Measurements from ENCODE around the gene S1PR5. TPM values are rescaled to one million over a fixed set of nuclear protein-coding genes. Genes with fewer than 3 reads are reported as not detected.

The S1PR5 gene
- total RNA-seq, 1 experiment from 2014 or later, result 4.4 TPM

MicroRNAs within 50 kb of the gene (microRNA counts, 767-probe panel; counts per million panel counts)
- not detected for microRNA hsa-miR-1238

Small RNA genes within 50 kb of the gene (microRNA-seq; reads per million reads assigned to microRNA genes)
- not detected for gene MIR1238 (ENCODE audit: borderline number of aligned reads)

Other genes starting within 250 kb of the S1PR5 start
- gene ICAM1, start 246.3 kb downstream of the S1PR5 start, total RNA-seq (2021; ENCODE audit: unreplicated experiment), result 5.0 TPM
- gene ICAM4, start 230.5 kb downstream of the S1PR5 start, total RNA-seq (2021; ENCODE audit: unreplicated experiment), result not detected
- gene ICAM5, start 227.5 kb downstream of the S1PR5 start, total RNA-seq (2021; ENCODE audit: unreplicated experiment), result 53.9 TPM
- gene ZGLP1, start 207.6 kb downstream of the S1PR5 start, total RNA-seq (2021; ENCODE audit: unreplicated experiment), result 5.0 TPM
- gene FDX2, start 201.4 kb downstream of the S1PR5 start, total RNA-seq (2021; ENCODE audit: unreplicated experiment), result 21.0 TPM
- 71.0 TPM for gene RAVER1, start 183.9 kb downstream of the S1PR5 start, total RNA-seq (2021; ENCODE audit: unreplicated experiment)
- gene ICAM3, start 177.8 kb downstream of the S1PR5 start, total RNA-seq (2021; ENCODE audit: unreplicated experiment), result 8.3 TPM
- gene TYK2, start 136.9 kb downstream of the S1PR5 start, total RNA-seq (2021; ENCODE audit: unreplicated experiment), result 110 TPM
- gene CDC37, start 113.9 kb downstream of the S1PR5 start, total RNA-seq (2021; ENCODE audit: unreplicated experiment), result 260 TPM
- gene PDE4A, start 96.9 kb downstream of the S1PR5 start, total RNA-seq (2021; ENCODE audit: unreplicated experiment), result 33.7 TPM
- gene KEAP1, start 14.1 kb downstream of the S1PR5 start, total RNA-seq (2021; ENCODE audit: unreplicated experiment), result 75.2 TPM
- 45.4 TPM for gene ATG4D, start 26.5 kb upstream of the S1PR5 start, total RNA-seq (2021; ENCODE audit: unreplicated experiment)
- 44.0 TPM for gene KRI1, start 48.6 kb upstream of the S1PR5 start, total RNA-seq (2021; ENCODE audit: unreplicated experiment)
- 13.8 TPM for gene CDKN2D, start 51.5 kb upstream of the S1PR5 start, total RNA-seq (2021; ENCODE audit: unreplicated experiment)
- gene AP1M2, start 69.9 kb upstream of the S1PR5 start, total RNA-seq (2021; ENCODE audit: unreplicated experiment), result 111 TPM
- 90.9 TPM for gene SLC44A2, start 108.1 kb upstream of the S1PR5 start, total RNA-seq (2021; ENCODE audit: unreplicated experiment)
- gene ILF3, start 136.9 kb upstream of the S1PR5 start, total RNA-seq (2021; ENCODE audit: unreplicated experiment), result 430 TPM
- gene QTRT1, start 184.0 kb upstream of the S1PR5 start, total RNA-seq (2021; ENCODE audit: unreplicated experiment), result 54.6 TPM
- 183 TPM for gene DNM2, start 200.6 kb upstream of the S1PR5 start, total RNA-seq (2021; ENCODE audit: unreplicated experiment)

All from HCT116 (cell line).